Bronchial epithelial cell (primary cell): ENCODE data around the gene MYMK. TPM values are rescaled to one million over a fixed set of nuclear protein-coding genes. Genes with fewer than 3 reads are reported as not detected.

Experiments
- DNase-seq: peaks from one replicate; pipeline ENCODE4 v3.0.0-alpha.2; 2010; ENCODE audit warnings: low read depth
- FAIRE-seq: peaks from 2 replicates; lab custom pipeline; 2011; peaks lifted over from hg19 to GRCh38; lab: Jason Lieb, UNC
- H3K27me3 ChIP-seq: 2 replicates; pipeline ENCODE4 v1.5.1; 2011; ENCODE audit warnings: low read length; ENCODE audit not compliant: control insufficient read depth, insufficient read depth
- H3K36me3 ChIP-seq: 2 replicates; pipeline ENCODE4 v1.5.1; 2011; ENCODE audit warnings: low read length; ENCODE audit not compliant: control insufficient read depth, insufficient read depth
- H3K4me3 ChIP-seq: 2 replicates; pipeline ENCODE4 v1.5.1; 2011; ENCODE audit warnings: mild to moderate bottlenecking, low read depth, low read length, control low read depth
- CTCF ChIP-seq: IDR thresholded peaks from 2 replicates; pipeline ENCODE4 v1.5.1; 2011; ENCODE audit warnings: mild to moderate bottlenecking, moderate library complexity, low read length, control low read depth, inconsistent platforms; ENCODE audit not compliant: insufficient read depth, severe bottlenecking
- total RNA-seq: library from RNA; depleted of rRNA; stranded (reverse); fragments of >200 nt; gene quantifications from 2 replicates; pipeline ENCODE4 v1.2.1, GENCODE V29; 2014

Gene MYMK
- total RNA-seq, 1 donor from 2014 or later, result not detected

- no peak overlapping the region for H3K4me3 ChIP-seq
- H3K36me3 ChIP-seq, result no peaks in the 10 kb centered on the region
- DNase-seq (no peak), FAIRE-seq (no peak)
- no peak for TF ChIP-seq CTCF
- peaks cover 3% of the 10 kb centered on the region for H3K27me3 ChIP-seq
Observed at GRCh38 chr9:133518200-133518599, 6.6 kb downstream of the MYMK start.

DNA sequence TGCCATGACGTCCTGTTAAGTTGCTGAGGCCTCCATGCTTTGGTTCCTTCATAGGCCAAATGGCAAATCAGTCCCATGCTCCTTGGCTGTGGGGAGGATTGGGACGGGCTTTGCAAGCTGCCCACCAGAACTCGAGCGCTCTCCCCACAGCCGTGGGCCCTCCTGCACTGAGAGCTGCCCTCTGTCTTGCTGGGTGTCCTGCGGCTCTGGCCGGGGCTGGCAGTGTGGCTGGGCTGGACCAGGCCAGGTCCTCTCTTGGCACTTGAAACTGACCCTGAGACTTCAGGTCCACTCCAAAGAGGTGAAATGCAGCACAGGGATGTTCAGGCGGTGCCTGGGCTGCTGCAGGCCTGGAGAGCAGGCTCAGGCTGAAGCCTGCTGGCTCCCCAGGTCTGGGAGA, 7.0 kb downstream of the MYMK start:
- no peak for DNase-seq
- FAIRE-seq, result no peak
- Histone ChIP-seq H3K36me3 (no peaks in the 10 kb centered on the region), H3K27me3 (peaks cover 3% of the 10 kb centered on the region), H3K4me3 (no peak overlapping the region)
- TF ChIP-seq CTCF, result no peak

GRCh38 chr9:133516961-133517350, 7.8 kb downstream of the MYMK start:
- no peak for TF ChIP-seq CTCF
- DNase-seq (no peak), FAIRE-seq (no peak)
- Histone ChIP-seq H3K27me3 (peaks cover 3% of the 10 kb centered on the region), H3K4me3 (no peak overlapping the region), H3K36me3 (no peaks in the 10 kb centered on the region)

- Histone ChIP-seq H3K27me3 (peaks cover 1% of the 10 kb centered on the region), H3K4me3 (no peak overlapping the region), H3K36me3 (no peaks in the 10 kb centered on the region)
- DNase-seq (no peak), FAIRE-seq (no peak)
- no peak for TF ChIP-seq CTCF
Observed at GRCh38 chr9:133516256-133516960, 8.4 kb downstream of the MYMK start.

DNA sequence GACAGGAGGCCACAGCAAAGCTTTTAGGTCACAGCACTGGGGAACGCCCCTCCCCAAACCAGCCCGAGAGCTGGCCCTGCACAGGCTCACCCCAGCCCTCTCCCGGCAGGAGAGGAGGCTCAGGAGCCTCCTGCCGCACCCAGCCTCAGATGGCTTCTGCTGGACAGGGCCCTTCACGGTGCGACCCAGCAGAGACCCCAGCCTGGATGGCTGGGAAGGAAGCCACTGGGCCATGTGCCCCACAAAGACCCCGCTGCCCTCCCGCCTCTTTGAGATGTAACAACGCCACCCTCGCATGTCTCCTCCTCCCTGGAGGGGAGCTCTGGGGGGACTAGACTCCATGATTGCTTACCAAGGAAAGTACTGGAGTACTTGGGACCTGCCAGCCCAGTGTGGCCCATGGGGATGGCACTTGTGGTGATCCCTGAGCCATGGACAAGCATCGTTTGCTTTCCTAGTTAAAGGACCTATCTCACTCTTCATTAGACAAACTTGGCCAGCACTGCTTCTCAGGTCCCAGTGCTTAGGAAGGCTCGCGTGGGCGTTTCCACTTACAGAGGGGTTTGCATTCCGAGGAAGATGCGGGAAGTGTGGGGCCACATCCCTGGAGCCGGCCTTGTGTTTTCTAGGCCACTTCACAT, 9.0 kb downstream of the MYMK start:
- no peak for TF ChIP-seq CTCF
- H3K36me3 ChIP-seq, result no peaks in the 10 kb centered on the region
- no peak overlapping the region for H3K4me3 ChIP-seq
- no peak for DNase-seq
- no peaks in the 10 kb centered on the region for H3K27me3 ChIP-seq
- no peak for FAIRE-seq
